GM21360 (cell line): ENCODE measurements around the gene VEPH1.
"Not testable (repeated sequence)": the region's sequence is repeated elsewhere in the genome, so short reads cannot be mapped to it uniquely, and the experiment has no call there.

Experiments
- ATAC-seq: cut with Tn5 transposase; IDR thresholded peaks from one replicate; pipeline ENCODE4 v1.9.1; 2021; ENCODE audit warnings: mild to moderate bottlenecking, moderate library complexity; ENCODE audit not compliant: unreplicated experiment

Gene VEPH1

DNA sequence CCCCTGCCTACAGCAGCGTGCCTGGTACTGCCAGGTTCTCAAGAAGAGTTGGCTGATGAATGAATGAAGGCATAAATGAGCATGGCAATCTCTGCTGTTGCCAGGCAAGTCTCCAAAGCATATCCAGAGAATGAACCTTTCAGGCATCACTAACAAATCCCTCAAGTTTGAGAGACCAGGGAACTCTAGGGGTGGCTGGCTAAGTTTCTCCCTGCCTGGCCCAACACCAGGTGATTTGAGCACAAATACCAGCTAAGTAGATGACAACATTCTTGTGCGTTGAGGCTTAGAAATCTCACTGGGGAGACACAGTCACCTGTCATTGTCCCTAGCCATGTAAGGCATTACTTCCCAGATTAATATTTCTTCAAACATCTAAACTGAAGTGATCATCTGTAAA, 147.9 kb downstream of the VEPH1 start:
- ATAC-seq, result no peak

DNA sequence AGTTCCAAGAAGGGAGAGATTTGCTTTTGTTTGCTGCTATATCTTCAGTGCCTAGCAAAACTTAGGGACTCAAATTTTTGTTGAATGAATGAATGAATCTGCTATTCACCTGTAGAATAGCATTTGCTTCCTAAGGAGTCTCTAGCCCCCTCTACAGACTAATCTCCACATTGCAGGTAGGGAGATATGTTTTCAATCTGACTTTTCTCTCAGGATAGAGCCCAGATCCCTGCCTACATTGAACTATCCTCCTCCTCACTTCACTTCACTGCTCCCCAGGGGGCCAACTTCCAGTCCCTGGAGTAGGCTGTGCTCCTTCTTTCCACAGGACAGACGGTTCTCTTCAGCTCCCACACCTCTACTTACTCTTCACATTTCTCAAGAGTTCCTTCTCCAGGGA, 148.5 kb downstream of the VEPH1 start:
- peak; percentile 66 for ATAC-seq

DNA sequence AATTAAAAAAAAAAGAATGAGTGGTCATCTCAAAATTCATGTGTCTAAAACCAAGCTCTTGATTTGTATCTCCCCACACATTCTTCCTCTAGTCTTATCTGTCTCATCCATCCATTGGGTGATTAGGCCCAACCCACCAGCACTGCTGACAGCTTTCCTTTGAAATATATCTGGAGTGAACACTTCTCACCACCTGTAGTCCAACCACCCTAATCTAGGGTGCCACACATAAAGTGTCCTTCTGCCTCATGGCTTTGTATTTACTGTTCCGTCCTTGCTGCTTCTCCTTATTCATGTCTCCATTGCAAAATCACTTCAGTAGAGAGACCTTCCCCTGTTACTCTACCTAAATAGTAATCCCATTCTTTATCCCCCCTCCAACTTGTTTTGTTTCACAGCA, 149.0 kb downstream of the VEPH1 start:
- no peak for ATAC-seq

DNA sequence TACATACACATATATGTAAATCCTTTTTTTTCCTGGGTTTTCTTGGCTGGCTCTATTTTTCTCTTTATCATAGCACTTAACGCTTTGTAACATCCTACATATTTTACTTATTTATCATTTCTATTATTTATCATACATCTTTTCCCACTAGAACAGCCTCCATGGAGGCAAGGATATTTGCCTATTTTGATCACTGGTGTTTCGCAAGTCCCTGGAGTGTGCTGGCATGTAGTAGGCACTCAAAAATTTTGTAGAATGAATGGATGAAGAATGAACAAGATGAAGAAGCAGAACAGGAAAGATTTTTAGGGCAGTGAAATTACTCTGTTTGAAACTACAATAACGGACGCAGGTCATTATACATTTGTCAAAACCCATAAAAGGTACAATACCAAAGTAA, 149.6 kb downstream of the VEPH1 start:
- no peak for ATAC-seq

DNA sequence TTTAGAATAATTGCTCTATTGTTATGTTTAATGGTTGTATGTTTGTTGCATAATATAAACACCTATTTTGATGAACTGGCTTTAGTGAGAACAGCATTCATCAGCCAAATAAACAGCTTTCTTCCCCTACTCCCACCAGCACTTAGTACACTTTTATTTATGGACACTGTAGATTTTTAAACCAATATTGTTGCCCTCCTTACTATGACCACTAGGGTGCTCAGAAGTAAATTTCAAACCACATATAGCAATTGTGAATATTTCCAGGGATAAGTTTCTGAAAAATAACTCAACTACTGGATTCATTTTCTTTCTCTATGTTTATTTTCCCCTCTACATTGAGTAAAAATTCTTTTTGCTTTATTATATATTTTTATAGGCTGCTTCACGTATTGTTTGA, 151.2 kb downstream of the VEPH1 start:
- no peak for ATAC-seq

DNA sequence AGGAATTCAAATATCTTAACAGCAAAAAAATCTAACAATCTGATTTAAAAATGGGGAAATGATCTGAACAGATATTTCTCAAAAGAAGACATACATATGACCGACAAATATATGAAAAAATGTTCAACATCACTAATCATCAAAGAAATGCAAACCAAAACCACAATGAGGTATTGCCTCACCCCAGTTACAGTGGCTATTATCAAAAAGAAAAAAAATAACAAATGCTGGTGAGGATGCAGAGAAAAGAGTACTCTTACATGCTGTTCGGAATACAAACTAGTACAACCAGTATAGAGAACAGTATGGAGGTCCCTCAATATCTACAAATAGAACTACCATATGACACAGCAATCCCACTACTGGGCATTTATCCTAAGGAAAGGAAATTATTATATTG, 152.6 kb downstream of the VEPH1 start:
- ATAC-seq, result not testable (repeated sequence)

DNA sequence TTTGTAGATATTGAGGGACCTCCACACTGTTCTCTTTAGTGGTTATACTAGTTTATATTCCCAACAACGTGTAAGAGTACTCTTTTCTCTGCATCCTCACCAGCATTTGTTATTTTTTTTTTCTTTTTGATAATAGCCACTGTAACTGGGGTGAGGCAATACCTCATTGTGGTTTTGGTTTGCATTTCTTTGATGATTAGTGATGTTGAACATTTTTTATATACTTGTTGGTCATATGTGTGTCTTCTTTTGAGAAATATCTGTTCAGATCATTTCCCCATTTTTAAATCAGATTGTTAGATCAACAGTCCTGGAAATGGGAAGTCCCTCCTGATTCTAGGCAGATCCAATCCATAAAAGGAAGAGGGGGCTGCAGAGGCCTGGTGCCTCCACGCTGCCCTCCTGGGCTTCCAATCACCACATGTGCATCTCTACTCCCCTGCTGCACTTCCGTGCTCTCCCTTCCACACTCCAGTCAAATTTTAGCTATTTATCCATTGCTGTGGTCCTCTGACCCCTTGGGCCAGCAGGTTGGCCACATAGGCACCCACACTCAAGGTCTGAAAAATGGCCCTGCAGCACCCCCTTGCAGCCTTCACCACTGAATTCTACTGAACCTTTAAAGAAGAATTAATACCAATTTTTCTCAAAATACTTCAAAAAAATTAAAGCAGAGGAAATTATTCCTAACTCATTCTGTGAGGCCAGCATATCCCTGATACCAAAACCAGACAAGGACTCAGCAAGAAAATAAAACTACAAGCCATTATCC, 154.7 kb downstream of the VEPH1 start:
- not testable (repeated sequence) for ATAC-seq

DNA sequence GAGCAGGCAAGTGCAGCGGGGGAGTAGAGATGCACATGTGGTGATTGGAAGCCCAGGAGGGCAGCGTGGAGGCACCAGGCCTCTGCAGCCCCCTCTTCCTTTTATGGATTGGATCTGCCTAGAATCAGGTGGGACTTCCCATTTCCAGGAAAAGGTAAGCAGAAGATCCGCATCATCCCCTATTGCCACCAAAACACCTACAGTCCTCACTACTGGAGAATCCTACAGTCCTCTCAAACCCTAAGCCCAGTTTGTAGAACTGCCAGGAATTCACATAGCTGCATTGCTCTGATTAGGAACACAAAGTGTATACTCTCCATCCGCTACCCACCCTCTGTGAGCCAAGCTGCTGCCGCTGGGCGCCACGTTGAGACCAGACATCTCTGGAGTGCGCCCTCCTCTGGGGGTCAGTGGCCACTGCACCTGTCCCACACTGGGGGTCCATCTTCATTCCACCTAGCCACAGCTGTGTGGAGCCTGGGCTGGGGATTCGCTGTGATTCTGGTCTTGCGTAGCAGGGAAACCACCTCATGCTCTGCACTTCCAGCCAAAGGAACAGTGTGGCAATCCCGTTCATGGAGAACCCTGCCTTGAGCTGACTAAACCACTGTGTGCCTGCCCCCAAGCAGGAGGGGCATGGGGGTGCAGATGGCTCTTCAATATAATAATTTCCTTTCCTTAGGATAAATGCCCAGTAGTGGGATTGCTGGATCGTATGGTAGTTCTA, 155.5 kb downstream of the VEPH1 start:
- ATAC-seq, result no peak

DNA sequence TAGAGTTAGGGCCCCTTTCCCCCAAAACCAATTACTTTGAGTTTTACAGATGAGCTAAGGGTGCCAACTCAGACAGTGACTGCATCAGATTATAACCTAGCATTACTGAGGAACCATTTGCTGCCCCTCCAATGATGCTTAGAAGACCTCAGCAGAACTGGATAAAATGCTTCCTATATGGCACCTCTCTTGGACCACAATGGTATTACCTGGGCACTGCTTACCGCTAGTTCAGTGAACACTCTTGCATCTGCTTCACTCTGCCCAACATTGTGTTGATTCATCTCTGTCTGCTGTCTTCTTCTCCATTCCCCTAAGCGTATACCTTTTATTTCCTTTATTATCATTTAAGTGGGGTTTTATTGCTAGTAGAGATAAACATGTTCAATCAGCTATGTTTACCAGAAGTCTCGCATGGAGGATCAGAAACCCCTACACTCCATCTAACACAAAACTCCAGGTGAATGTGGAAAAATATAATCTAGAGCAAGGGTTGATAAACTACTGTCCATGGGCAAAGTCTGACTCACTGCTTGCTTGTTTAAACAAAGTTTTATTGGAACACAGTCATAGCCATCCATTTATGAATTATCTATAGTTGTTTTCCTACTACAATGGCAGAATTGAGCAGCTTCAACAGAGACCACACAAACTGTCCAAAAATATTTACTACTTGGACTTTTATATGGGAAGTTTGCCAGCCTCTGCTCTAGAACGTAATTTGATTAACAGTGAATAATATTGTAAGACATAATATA, 166.8 kb downstream of the VEPH1 start:
- no peak for ATAC-seq

DNA sequence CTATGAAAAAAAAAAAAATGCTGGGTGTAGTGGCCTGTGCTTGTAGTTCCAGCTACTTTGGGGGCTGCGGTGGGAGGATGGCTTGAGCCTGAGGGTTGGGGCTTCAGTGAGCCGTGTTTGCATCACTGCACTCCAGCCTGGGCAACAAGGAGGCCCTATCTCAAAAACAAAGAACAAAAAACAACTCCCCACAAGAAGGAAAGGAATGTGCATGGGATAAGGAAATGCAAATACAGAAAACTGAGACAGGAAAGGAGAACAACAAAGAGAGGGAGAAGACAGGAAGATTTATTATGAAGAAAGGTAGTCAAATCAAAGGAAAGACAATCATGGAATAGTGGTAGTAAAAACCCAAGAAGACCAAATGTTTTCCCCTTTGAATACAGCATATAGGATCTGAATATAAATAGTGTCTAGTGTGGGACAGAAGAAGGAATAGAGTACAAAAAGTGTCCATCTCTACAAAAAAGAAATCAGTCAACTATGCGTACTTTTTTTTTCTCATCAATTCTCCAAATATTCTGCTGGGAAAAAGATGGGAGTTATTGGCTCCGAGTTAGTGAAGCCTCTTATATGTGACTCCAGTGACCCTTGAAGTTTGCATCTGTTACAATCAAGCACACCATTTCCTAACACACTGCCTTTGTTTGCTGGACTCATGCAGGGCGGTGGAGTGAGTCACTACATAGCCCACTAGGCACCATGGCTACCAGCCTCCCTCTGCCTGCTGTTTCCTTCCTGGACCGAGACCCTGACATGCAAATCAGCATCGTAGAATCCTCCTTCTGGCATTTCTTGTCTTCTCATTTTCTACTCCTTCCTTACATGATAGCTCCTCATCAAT, 167.8 kb downstream of the VEPH1 start:
- ATAC-seq, result no peak

DNA sequence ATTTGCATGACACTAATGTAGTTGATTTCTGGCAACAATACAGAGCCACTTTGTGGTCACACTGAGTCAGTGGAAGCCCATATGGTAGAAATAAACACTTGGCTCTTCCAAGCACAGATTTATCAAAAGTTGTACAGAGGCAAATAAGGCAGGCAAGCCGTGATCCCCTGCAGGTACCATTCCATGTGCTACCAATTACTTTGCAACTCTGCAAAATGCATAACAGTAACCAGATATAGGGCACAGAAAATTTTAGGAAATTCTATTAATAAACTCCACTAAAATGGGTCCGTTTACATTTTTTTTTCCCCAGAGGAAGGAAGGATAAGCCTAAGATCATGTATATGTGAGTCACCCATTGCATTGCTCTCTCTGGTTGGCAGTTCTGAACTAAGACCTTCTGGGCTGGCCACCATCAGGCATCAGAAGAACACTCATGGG, 169.6 kb downstream of the VEPH1 start:
- no peak for ATAC-seq

DNA sequence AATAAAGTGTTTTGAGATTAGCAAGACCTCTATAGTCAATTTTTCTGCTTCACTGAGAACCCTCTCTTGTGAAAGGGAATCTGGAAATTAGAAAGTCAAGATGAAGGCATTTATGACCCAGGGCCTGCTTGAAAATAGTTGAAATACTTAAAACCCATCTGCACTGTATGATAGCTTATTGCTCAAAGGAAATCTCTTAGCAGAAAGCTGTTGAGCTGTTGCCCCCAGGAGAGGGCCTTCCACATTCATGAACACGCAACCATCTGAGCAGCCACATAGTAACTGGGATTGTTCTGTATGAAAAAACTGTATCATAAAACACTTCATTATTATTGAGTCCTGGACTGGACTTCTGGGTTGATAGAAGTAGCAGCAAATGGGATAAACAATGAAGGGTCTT, 173.0 kb downstream of the VEPH1 start:
- no peak for ATAC-seq

DNA sequence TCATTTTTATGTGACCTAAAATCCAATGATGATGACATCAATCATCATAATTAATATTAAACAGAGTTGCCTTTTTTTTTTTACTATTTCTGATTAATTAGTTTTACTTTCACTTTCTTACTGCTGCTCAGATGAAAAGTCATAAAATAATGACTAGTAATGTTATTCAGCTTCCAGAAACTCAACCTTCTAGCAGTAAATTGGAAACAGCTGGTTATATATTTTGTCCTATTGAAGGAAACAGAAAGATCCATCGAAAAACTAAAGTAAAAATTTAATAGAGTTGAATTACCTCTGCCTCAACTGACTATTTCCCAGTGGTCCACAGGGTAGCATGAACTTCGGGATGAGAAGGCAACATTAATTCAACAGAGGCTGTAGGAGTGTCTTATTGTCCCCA, 173.7 kb downstream of the VEPH1 start:
- no peak for ATAC-seq

DNA sequence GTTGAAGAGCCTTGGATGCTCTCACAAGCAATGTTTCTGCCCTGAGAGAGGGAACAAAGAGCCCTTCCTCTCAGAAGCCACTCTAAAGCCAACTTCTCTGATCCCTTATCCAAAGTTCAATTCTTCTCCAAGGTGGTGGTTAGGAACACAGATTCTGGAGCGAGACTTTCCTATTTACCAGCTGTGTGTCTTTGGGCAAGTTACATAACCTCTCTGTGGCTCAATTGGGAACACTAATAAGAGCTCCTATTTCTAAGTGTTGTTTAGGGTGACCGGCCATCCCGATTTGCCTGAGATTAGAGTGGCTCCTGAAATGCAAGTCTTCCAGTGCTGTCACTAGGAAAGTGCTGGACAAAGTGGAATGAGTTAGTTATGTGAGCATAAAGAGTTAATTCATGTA, 175.4 kb downstream of the VEPH1 start:
- ATAC-seq, result no peak

DNA sequence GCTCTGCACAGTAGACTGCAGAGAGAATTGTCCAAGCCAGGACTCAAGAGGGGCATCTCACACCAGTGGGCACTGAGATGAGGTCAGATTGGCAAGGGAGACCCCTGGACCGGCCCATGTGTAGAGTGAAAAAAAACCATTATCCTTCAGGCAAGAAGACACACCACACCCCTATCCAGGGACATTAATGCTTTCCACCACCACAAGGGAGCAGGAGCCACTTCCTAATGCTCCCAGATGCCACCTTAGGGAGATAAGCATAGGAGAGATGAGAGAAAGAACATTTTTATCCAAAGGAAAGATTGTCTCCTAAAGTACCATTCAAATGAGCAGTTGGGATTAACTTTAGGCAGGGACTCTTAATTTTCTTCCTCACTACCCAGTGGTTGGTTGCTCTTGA, 176.2 kb downstream of the VEPH1 start:
- no peak for ATAC-seq

DNA sequence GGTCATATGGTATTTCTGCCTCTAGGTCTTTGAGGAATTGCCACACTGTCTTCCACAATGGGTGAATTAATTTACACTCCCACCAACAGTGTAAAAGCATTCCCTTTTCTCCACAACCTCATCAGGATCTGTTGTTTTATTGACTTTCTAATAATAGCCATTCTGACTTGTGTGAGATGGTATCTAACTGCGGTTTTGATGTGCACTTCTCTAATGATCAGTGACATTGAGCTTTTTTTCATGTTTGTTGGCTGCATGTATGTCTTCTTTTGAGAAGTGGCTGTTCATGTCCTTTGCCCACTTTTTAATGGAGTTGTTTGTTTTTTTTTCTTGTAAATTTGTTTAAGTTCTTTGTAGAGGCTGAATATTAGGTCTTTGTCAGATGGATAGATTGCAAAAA, 178.3 kb downstream of the VEPH1 start:
- not testable (repeated sequence) for ATAC-seq

DNA sequence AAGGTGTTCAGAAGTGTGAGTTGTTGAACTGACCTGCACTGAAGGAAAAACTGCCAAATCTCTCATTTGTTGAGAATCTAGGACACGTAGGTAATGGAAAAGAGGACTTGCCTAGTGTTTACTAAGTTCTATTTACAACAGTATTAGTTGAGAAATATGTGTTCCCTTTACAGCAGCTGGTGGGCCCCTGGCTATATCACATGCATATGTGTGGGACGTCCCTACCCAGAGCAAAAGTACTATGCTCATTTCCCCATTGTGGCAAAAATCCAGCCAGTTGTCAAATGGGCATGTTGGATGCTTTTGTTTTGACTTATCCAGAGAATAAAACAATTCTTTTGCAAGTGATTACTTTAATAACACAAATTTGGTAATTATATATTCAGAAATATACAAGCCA, 179.9 kb downstream of the VEPH1 start:
- no peak for ATAC-seq

DNA sequence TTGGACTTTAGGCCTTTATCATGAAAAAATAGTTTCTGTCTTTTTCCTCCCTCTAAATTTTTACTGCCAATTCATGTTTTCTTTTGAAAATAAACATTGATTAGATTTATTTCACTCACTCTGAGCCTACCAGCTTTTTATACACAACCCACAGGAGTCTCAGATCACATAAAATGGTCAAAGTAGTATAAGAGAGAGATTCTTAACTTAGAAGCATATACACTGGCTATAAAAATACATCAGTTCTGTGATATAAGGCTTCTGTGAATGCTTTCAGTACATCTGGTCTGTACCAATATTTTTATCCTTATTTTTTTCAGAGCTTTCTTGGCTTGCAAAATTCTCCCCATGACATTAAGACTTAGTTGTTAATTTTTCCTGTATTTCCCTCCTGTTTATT, 183.5 kb downstream of the VEPH1 start:
- no peak for ATAC-seq

DNA sequence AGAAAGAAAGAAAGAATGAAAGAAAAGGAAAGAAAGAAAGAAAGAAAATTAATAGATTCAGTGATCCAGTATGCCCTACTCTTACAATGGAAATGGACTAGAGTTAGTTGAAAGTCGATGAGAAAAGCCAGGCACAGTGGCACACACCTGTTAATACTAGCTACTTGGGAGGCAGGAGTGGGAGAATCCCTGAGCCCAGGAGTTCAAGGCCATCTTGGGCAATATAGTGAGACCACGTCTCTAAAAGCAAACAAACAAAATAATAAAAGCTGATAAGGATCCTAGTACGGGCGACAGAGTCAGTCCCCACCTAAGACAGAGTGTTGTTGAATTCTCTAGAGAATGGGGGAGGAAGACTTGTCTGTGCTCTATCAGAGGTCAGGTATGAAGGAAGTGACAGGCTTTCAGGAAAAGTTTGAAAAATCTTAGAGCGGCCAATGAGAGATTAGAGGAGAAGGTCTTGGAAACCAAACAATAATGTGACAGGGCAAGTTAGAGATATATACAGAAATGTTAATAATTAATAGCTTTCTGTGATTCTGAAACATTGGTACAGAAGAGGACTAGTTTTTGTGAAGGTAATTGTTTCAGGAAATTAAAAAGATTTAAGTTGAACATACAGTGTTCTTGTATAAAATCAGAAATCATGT, 184.5 kb downstream of the VEPH1 start:
- ATAC-seq, result no peak

DNA sequence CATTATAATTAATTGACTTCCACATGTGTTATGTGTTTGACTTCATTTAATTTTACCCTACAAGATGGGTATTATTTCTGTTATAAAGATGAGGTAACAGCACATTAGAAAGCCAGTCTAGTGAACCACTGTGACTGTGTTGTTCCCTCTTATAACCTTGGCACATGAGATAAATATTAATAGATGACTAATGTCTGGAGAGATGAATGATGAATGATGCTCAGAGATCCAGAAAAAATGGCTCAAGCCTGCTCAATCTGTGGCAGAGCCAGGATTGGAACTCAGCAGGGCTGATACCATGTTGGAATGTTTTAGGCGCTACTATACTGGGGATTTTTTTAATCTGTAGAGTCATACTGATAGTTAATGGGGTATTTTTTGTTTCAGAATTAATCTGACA, 185.3 kb downstream of the VEPH1 start:
- no peak for ATAC-seq
